ENCODE data around the gene TUBB. TPM values are rescaled to one million over a fixed set of nuclear protein-coding genes. Genes with fewer than 3 reads are reported as not detected.

Gene TUBB
- total RNA-seq, 2 donors from 2014 or later: 80.9 to 84.4 TPM

DNA sequence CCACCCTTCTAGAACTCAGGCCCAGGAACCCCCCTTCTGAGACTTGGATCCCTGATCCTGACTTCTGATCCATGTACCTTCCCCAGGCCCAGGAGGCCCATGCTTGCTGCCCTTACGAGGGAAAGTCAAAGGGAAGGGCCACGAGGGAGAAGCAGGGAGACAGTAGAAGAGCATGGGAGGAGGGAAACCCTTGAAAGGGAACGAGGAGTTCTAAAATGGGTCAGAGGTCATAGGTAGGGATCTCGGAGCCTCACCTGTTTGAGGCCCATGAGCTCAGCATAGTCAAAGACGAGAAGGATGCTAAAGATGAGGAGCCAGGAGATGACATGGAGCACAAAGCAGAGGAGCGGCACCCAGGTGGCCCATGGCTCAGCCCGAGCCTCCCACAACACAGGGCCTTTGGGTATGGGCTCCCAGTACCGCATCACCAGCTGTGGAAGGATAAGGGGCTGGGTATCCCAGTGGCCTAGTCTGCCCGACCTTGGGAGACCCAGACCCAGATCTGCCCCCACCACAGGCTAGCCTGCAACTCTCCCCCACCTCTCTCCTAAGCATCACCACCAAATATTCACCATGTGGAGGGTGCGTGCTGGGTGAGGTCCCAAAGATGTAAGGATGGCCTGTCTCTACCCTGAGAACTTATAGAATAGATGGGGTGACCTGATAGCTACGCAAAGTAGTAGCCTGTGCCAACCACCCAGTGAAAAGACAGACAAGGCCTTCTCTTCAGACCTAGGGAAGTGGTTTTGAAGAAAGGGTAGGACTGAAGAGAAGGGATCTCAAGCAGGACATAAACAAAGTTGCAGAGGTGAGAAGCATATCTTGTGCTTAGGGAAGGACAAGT, 30.9 kb upstream of the TUBB start:
- Histone ChIP-seq H3K27ac (peak overlapping the region in 3 of 4 donors; percentile 90 to 98 (median 95)), H3K4me1 (peaks cover 61% of the 10 kb centered on the region), H3K9me3 (no peaks in the 10 kb centered on the region), H3K36me3 (replicated peaks in 1 of 2; ENCODE audit: insufficient read depth in 1 of 2, low read depth in 2 of 2) (no peaks in the 10 kb centered on the region), H3K4me3 (no peak overlapping the region), H3K27me3 (no peaks in the 10 kb centered on the region)
- no peak for DNase-seq
- TF ChIP-seq POLR2A (IDR thresholded peaks at IDR 0.05): no peak
- TF ChIP-seq, protein P1, sequence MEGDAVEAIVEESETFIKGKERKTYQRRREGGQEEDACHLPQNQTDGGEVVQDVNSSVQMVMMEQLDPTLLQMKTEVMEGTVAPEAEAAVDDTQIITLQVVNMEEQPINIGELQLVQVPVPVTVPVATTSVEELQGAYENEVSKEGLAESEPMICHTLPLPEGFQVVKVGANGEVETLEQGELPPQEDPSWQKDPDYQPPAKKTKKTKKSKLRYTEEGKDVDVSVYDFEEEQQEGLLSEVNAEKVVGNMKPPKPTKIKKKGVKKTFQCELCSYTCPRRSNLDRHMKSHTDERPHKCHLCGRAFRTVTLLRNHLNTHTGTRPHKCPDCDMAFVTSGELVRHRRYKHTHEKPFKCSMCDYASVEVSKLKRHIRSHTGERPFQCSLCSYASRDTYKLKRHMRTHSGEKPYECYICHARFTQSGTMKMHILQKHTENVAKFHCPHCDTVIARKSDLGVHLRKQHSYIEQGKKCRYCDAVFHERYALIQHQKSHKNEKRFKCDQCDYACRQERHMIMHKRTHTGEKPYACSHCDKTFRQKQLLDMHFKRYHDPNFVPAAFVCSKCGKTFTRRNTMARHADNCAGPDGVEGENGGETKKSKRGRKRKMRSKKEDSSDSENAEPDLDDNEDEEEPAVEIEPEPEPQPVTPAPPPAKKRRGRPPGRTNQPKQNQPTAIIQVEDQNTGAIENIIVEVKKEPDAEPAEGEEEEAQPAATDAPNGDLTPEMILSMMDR (IDR thresholded peaks at IDR 0.05): no peak
- WGBS, 2 donors: 78 to 84% methylated on average over 10 of the region's 11 CpGs
- ATAC-seq: no peak
- intact Hi-C loops (cut with DNase I): no loop called here

DNA sequence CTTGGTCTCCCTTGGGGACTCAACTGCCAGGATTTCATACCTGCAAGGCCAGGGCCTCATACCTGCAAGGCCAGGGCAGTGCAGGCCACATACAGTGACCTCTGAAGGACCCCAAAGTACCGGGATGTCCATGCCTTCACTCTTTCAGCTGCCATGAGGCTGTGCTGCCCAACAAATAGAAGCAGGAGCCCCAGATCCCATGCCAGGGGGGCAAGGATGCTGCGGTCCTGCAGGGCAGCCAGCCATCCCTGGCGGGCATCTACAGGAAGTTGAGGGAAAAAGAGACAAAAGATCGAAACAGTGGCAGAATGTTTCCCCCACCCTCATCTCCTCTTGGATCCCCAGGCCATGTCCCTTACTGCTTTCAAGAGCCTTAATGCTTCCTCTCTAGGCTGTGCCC, 30.2 kb upstream of the TUBB start:
- Histone ChIP-seq H3K4me3 (no peak overlapping the region), H3K27ac (peak overlapping the region; percentile 64 to 98 (median 82)), H3K9me3 (no peaks in the 10 kb centered on the region), H3K27me3 (no peaks in the 10 kb centered on the region), H3K36me3 (replicated peaks in 1 of 2; ENCODE audit: insufficient read depth in 1 of 2, low read depth in 2 of 2) (no peaks in the 10 kb centered on the region), H3K4me1 (peaks cover 66% of the 10 kb centered on the region)
- 48 to 50% methylated on average over 4 of the region's 4 CpGs for WGBS, 2 donors
- DNase-seq (no peak), ATAC-seq (no peak)
- intact Hi-C loops (cut with DNase I): no loop called here
- TF ChIP-seq, protein P1 (IDR thresholded peaks at IDR 0.05): no peak
- no peak for TF ChIP-seq POLR2A (IDR thresholded peaks at IDR 0.05)

DNA sequence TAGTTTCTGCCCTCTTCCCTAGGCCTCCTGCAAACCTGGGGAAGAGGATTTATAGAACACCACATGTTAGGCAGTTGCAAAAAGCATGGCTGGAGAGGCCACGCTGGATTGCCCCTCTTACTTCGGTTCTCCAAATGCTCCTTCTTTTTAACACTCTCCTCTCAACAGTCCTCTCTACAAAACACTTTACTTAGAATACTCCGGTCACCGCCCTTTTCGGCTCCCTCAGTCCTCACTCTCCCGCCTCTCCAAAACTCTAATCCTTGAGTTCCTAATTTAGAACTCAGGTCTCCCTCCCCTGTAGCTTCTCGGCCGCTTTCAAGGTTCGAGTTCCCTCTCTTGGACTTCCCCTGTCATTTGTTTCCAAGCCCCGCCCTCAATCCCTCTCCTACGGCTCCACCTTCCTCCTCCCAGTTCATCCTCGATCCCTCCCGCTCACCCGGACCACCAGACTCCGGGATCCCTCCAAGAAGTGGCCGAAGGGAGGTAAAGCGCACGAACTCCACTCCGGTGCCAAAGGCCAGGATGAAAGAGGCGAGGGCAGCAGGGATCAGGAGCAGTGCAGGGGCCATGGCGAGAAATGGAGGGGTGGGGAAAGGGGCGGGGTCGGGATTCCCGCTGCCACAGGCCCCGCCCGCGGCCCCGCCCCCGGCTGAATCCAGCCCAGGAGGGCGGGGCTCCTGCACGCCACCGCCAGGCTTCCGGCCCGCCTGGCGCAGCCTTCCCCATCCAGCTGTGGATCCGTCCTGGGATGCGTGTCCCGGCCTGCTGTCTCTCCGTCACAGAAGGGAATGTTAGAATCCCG, 29.5 kb upstream of the TUBB start, which contains the start of gene NRM:
NRM (minus strand) TSS at position 582 of the 805 bp plus-strand sequence; CDS start at position 572, 10 bp downstream.
- Histone ChIP-seq H3K27me3 (no peaks in the 10 kb centered on the region), H3K4me1 (peaks cover 66% of the 10 kb centered on the region), H3K27ac (peak within 1 kb of the TSS; percentile 64 to 98 (median 82)), H3K36me3 (replicated peaks in 1 of 2; ENCODE audit: insufficient read depth in 1 of 2, low read depth in 2 of 2) (no peaks in the 10 kb centered on the region), H3K4me3 (peak within 1 kb of the TSS; percentile 61 to 62), H3K9me3 (no peaks in the 10 kb centered on the region)
- 1% methylated on average over 24 to 40 of the region's 40 CpGs for WGBS, 2 donors
- ATAC-seq: peak; percentile 74
- TF ChIP-seq POLR2A (IDR thresholded peaks at IDR 0.05): peak in 2 of 3 donors; percentile 42 to 44
- TF ChIP-seq, protein P1 (IDR thresholded peaks at IDR 0.05): no peak
- intact Hi-C loops (cut with DNase I): no loop called here
- peak; percentile 83 to 90 (median 88) for DNase-seq

DNA sequence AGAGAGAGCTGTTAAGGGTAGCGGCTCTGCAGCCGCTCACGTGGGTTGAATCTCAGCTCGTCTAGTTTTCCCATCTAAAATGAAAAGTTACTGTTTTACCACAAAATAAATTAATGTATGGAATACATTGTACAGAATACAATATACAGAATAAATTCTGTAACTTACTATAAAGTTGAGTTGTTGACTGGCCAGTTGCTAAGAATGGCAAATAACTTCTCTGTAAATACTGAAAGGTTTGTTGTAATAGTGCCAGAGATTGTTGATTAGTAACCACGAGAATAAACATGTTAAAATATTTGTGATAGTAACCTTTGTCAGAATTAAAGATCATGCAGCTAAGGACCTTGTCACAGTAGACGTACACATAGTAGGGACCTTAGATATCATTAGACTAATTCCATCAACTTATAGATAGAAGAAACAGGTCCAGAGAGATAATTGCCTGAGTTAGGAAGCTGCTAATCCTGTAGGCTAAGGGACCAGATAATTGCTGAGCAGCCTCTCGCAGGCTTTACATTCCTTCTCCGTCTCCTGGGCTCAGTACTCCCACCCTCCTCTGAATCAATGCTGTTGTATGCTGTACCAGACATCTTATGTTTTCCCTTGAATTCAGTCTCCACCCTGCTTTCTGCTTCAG, 28.8 kb upstream of the TUBB start:
- Histone ChIP-seq H3K27me3 (no peaks in the 10 kb centered on the region), H3K27ac (peak overlapping the region; percentile 64 to 98 (median 82)), H3K36me3 (replicated peaks in 1 of 2; ENCODE audit: insufficient read depth in 1 of 2, low read depth in 2 of 2) (no peaks in the 10 kb centered on the region), H3K4me3 (peak overlapping the region in 1 of 2 donors; percentile 62), H3K9me3 (no peaks in the 10 kb centered on the region), H3K4me1 (peaks cover 66% of the 10 kb centered on the region)
- ATAC-seq: no peak
- no peak for TF ChIP-seq POLR2A (IDR thresholded peaks at IDR 0.05)
- TF ChIP-seq, protein P1 (IDR thresholded peaks at IDR 0.05): no peak
- WGBS, 2 donors: 9 to 11% methylated on average over 8 of the region's 8 CpGs
- intact Hi-C loops (cut with DNase I): no loop called here
- DNase-seq: no peak

All from body of pancreas (tissue), 4 donors.